Fibroblast of lung (primary cell): ENCODE data around the gene BAZ2B. TPM values are rescaled to one million over a fixed set of nuclear protein-coding genes. Genes with fewer than 3 reads are reported as not detected.

Source experiments
- DNase-seq, 2 donors: peaks; one replicate each; pipeline versions ENCODE4 v3.0.0 to v3.0.0-alpha.2; 2010; ENCODE audit warnings: low read depth in 2 of 2
- H2AFZ ChIP-seq: 2 replicates; pipeline ENCODE4 v1.5.1; 2012; ENCODE audit warnings: low read length, control low read depth, inconsistent platforms
- H3K27ac ChIP-seq: 2 replicates; pipeline ENCODE4 v1.5.1; 2011; ENCODE audit warnings: low read length, control low read depth; ENCODE audit not compliant: insufficient read depth
- H3K27me3 ChIP-seq: 2 replicates; pipeline ENCODE4 v1.5.1; 2011; ENCODE audit warnings: mild to moderate bottlenecking, low read length; ENCODE audit not compliant: control insufficient read depth, insufficient read depth
- H3K36me3 ChIP-seq: 2 replicates; pipeline ENCODE4 v1.5.1; 2011; ENCODE audit warnings: low read length; ENCODE audit not compliant: control insufficient read depth, insufficient read depth
- H3K4me1 ChIP-seq: 2 replicates; pipeline ENCODE4 v1.5.1; 2011; ENCODE audit warnings: low read length; ENCODE audit not compliant: control insufficient read depth, insufficient read depth; ENCODE audit errors: extremely low read depth
- H3K4me2 ChIP-seq: 2 replicates; pipeline ENCODE4 v1.5.1; 2011; ENCODE audit warnings: low read length, control low read depth; ENCODE audit not compliant: insufficient read depth; ENCODE audit errors: extremely low read depth
- H3K4me3 ChIP-seq, 4 experiments: fragments of 200-600 bp in 1 of 4; sonication (generic) in 1 of 4; replicated peaks in 1 of 4; 2 replicates each; pipeline ENCODE4 v1.5.1; 2011 to 2016; ENCODE audit warnings: low read length in 4 of 4, low read depth in 3 of 4, mild to moderate bottlenecking in 3 of 4, control low read depth in 2 of 4, inconsistent platforms in 1 of 4, mixed read lengths in 1 of 4; ENCODE audit not compliant: insufficient read depth in 1 of 4; ENCODE audit errors: control extremely low read depth in 1 of 4
- H3K79me2 ChIP-seq: 2 replicates; pipeline ENCODE4 v1.5.1; 2012; ENCODE audit warnings: mild to moderate bottlenecking, low read length, inconsistent platforms; ENCODE audit not compliant: control insufficient read depth, insufficient read depth
- H3K9ac ChIP-seq: 2 replicates; pipeline ENCODE4 v1.5.1; 2011; ENCODE audit warnings: mild to moderate bottlenecking, low read length, control low read depth; ENCODE audit not compliant: insufficient read depth
- H3K9me3 ChIP-seq: 2 replicates; pipeline ENCODE4 v1.5.1; 2012; ENCODE audit warnings: low read depth, low read length; ENCODE audit not compliant: control insufficient read depth, insufficient read depth
- H4K20me1 ChIP-seq: 2 replicates; pipeline ENCODE4 v1.5.1; 2011; ENCODE audit warnings: low read length; ENCODE audit not compliant: control insufficient read depth, insufficient read depth; ENCODE audit errors: extremely low read depth
- EZH2 ChIP-seq: IDR thresholded peaks from 2 replicates; pipeline ENCODE4 v1.5.1; 2012; ENCODE audit warnings: low read length, control low read depth, mild to moderate bottlenecking; ENCODE audit errors: missing control alignments
- polyA plus RNA-seq, 2 donors: library from polyadenylated mRNA; depleted of rRNA in 1 of 2; stranded (reverse) in 1 of 2; unstranded in 1 of 2; fragments of >200 nt; gene quantifications; 2 replicates each; pipeline ENCODE4 v1.2.1, GENCODE V29; 2011 to 2012; ENCODE audit warnings: missing spikeins in 1 of 2
- total RNA-seq: library from RNA; depleted of rRNA; stranded (reverse); fragments of >200 nt; gene quantifications from 2 replicates; pipeline ENCODE4 v1.2.1, GENCODE V29; 2014
- TF ChIP-seq, protein P1 (sequence below), 2 donors: IDR thresholded peaks in 1 of 2; conservative IDR thresholded peaks in 1 of 2; 1 replicate in 1 of 2; 2 replicates in 1 of 2; pipeline ENCODE4 v1.5.1; 2011 to 2012; ENCODE audit warnings: low read length in 2 of 2, control low read depth in 1 of 2, inconsistent platforms in 1 of 2, low read depth in 1 of 2, mild to moderate bottlenecking in 1 of 2

Gene BAZ2B
- total and polyA plus RNA-seq, 2 donors (not counting 1 experiment from before 2014, with no cell fraction given): 28.0 to 61.8 TPM

DNA sequence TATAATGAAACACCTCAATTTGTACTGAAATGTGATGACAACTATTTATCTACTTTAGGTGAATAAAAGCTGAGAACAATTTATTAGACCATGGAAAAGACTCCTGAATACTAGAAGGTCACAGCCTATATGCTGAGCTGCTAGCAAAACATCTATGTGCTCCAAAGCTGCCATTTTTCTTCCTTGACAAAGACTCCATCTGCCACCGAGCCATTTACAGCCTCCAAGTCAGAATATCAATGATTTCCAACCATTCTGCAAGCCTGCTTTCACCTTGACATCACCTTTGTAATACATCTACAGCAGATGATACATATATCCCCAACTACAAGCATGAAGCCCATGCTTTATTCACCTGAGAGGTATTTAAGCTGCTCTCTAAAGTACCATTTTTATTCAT lies 84.9 kb downstream of the BAZ2B start:
- Histone ChIP-seq H3K36me3 (no peaks in the 10 kb centered on the region), H3K9ac (no peak overlapping the region), H3K79me2 (no peaks in the 10 kb centered on the region), H2AFZ (no peak overlapping the region), H3K9me3 (no peaks in the 10 kb centered on the region), H3K4me3 (no peak overlapping the region), H3K27me3 (no peaks in the 10 kb centered on the region), H3K4me2 (no peak overlapping the region), H4K20me1 (no peaks in the 10 kb centered on the region), H3K4me1 (no peaks in the 10 kb centered on the region), H3K27ac (no peak overlapping the region)
- TF ChIP-seq, protein P1, sequence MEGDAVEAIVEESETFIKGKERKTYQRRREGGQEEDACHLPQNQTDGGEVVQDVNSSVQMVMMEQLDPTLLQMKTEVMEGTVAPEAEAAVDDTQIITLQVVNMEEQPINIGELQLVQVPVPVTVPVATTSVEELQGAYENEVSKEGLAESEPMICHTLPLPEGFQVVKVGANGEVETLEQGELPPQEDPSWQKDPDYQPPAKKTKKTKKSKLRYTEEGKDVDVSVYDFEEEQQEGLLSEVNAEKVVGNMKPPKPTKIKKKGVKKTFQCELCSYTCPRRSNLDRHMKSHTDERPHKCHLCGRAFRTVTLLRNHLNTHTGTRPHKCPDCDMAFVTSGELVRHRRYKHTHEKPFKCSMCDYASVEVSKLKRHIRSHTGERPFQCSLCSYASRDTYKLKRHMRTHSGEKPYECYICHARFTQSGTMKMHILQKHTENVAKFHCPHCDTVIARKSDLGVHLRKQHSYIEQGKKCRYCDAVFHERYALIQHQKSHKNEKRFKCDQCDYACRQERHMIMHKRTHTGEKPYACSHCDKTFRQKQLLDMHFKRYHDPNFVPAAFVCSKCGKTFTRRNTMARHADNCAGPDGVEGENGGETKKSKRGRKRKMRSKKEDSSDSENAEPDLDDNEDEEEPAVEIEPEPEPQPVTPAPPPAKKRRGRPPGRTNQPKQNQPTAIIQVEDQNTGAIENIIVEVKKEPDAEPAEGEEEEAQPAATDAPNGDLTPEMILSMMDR (conservative IDR thresholded peaks at IDR 0.05 in 1 of 2, IDR thresholded peaks at IDR 0.05 in 1 of 2; ENCODE audit: low read depth in 1 of 2, low read length in 2 of 2): no peak
- TF ChIP-seq EZH2: no peak
- no peak for DNase-seq

GRCh38 chr2:159526433-159526832 lies 89.9 kb downstream of the BAZ2B start:
- Histone ChIP-seq H3K27ac (no peak overlapping the region), H3K4me3 (no peak overlapping the region), H3K27me3 (no peaks in the 10 kb centered on the region), H3K4me2 (no peak overlapping the region), H3K9me3 (no peaks in the 10 kb centered on the region), H2AFZ (no peak overlapping the region), H4K20me1 (no peaks in the 10 kb centered on the region), H3K79me2 (no peaks in the 10 kb centered on the region), H3K36me3 (no peaks in the 10 kb centered on the region), H3K9ac (no peak overlapping the region), H3K4me1 (no peaks in the 10 kb centered on the region)
- TF ChIP-seq, protein P1 (conservative IDR thresholded peaks at IDR 0.05 in 1 of 2, IDR thresholded peaks at IDR 0.05 in 1 of 2; ENCODE audit: low read depth in 1 of 2, low read length in 2 of 2): no peak
- no peak for TF ChIP-seq EZH2
- no peak for DNase-seq

DNA sequence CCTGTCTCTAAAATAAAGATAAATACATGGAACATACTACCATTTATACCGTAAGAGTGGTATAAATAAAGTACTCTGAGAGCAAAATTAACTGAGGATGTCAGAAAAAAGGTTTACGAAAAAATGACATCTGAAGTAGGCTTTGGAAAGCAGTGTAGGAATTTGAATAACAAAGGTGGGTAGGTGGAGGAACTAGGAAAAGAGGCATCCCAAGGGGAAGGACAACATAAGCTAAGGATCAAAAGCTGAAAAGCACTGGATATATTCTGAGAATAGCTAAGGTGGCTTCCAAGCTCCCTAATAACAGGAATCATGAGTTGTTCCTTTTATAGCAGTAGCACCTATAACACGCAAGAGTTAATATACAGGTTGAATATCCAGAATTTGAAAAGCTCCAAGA lies 91.3 kb downstream of the BAZ2B start:
- no peaks in the 10 kb centered on the region for H3K9me3 ChIP-seq
- TF ChIP-seq, protein P1 (conservative IDR thresholded peaks at IDR 0.05 in 1 of 2, IDR thresholded peaks at IDR 0.05 in 1 of 2; ENCODE audit: low read depth in 1 of 2, low read length in 2 of 2): no peak
- no peak for TF ChIP-seq EZH2
- no peaks in the 10 kb centered on the region for H3K4me1 ChIP-seq
- H3K27me3 ChIP-seq: no peaks in the 10 kb centered on the region
- no peak overlapping the region for H2AFZ ChIP-seq
- H4K20me1 ChIP-seq: no peaks in the 10 kb centered on the region
- no peaks in the 10 kb centered on the region for H3K36me3 ChIP-seq
- no peak overlapping the region for H3K9ac ChIP-seq
- DNase-seq: no peak
- H3K27ac ChIP-seq: no peak overlapping the region
- H3K4me2 ChIP-seq: no peak overlapping the region
- H3K79me2 ChIP-seq: no peaks in the 10 kb centered on the region
- no peak overlapping the region for H3K4me3 ChIP-seq
